GM21526 (cell line): Measurements from ENCODE around the gene ZNF564.
"Not testable (repeated sequence)": the region's sequence is repeated elsewhere in the genome, so short reads cannot be mapped to it uniquely, and the experiment has no call there.

Experiments used
- ATAC-seq: cut with Tn5 transposase; IDR thresholded peaks from one replicate; pipeline ENCODE4 v1.9.1; 2021; ENCODE audit warnings: moderate library complexity; ENCODE audit not compliant: unreplicated experiment, low FRiP score

Gene ZNF564

DNA sequence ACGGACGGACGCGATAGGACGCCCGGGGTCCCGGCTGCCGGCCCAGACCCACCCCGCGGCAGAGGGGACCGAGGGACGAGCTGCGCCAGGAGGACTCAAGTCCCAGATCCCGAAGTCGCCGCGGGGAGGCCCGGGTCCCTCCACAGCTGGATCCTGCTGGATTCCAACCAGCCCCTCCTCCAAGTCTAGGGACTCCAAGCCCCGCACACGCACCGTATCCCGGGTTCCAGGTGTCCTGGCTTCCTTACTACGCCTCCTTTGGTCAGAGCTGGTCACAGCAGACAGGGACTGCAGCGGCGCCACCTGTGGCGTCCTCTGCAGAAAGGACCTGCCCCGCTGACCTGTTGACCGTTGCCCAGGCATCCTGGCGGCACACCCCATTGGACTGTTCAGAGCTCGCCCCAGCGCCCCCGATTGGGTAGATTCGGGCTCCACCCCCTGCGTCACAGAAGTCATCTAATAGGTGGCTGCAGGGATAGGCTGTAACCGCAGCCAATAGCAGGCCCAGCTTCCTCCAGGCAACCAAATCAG lies 37.7 kb downstream of the ZNF564 start:
- no peak for ATAC-seq

DNA sequence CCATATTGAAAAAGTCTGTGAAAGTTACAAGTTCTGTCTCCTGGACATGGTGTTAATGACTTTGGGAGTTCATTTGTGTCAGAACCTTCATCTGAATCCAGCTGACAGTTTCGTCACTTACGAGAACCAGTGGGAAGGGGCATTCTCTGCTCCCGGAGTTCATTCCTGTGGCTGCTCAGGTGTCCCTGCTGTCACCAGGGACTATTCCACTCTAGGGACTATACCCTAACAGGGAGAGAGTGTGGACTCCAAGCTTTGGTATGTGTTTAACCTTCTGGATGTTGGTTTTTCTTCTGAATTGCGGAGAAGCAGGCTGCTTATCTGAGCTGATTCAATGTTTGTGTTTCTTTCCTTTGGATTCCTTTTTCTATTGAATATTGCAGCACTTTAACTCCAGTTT lies 54.2 kb downstream of the ZNF564 start:
- ATAC-seq, result no peak

- ATAC-seq, result no peak
Observed at GRCh38 chr19:12496480-12496879, 54.8 kb downstream of the ZNF564 start.

- ATAC-seq, result peak; percentile 87
Observed at GRCh38 chr19:12495002-12495802, 56.1 kb downstream of the ZNF564 start.

DNA sequence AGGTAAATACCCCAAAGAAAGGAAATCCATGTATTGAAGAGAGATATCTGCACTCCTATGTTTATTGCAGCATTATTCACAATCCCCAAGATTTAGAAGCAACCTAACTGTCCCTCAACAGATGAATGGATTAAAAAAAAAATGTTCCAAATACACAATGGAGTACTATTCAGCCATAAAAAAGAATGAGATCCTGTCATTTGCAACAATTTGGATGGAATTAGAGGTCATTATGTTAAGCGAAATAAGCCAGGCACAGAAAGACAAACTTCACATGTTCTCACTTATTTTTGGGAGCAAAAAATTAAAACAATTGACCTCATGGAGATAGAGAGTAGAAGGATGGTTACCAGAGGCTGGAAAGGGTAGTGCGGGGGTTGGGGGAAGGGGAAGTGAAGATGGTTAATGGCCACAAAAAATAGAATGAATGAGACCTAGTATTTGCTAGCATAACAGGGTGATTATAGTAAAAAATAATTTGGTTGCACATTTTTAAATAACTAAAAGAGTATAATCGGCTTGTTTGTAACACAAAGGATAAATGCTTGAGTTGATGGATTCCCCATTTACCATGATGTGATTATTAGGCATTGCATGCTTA lies 56.9 kb downstream of the ZNF564 start:
- ATAC-seq, result no peak

GRCh38 chr19:12486265-12486783 lies 65.0 kb downstream of the ZNF564 start:
- not testable (repeated sequence) for ATAC-seq

GRCh38 chr19:12485571-12485970 lies 65.7 kb downstream of the ZNF564 start:
- ATAC-seq, result no peak

DNA sequence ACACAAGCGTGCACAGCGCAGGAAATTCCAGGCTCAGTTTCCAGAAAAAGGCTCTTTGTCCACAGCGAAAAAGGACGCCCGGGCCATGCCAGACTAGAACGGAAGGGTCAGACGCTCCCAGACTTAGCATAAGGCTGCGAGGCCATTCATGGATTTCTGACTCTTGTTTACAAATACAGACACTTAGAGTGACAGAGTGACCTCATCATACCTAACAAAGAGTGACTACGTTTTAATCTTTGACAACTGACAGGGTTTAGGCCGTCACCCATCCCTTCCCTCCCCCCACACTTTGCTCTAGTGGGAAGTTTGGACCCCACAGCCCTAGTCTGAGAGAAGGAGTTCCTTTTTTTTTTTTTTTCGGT lies 66.2 kb downstream of the ZNF564 start:
- ATAC-seq, result peak; percentile 22

GRCh38 chr19:12484371-12485051 lies 66.8 kb downstream of the ZNF564 start, which contains the start of gene ZNF709:
Gene ZNF709 (minus strand): TSS chr19:12484816. CDS start chr19:12484657, 159 bp downstream.
- peak; percentile 80 for ATAC-seq

GRCh38 chr19:12484011-12484370 lies 67.3 kb downstream of the ZNF564 start:
- ATAC-seq, result no peak

- no peak for ATAC-seq
Observed at GRCh38 chr19:12482509-12482886, 68.8 kb downstream of the ZNF564 start.

DNA sequence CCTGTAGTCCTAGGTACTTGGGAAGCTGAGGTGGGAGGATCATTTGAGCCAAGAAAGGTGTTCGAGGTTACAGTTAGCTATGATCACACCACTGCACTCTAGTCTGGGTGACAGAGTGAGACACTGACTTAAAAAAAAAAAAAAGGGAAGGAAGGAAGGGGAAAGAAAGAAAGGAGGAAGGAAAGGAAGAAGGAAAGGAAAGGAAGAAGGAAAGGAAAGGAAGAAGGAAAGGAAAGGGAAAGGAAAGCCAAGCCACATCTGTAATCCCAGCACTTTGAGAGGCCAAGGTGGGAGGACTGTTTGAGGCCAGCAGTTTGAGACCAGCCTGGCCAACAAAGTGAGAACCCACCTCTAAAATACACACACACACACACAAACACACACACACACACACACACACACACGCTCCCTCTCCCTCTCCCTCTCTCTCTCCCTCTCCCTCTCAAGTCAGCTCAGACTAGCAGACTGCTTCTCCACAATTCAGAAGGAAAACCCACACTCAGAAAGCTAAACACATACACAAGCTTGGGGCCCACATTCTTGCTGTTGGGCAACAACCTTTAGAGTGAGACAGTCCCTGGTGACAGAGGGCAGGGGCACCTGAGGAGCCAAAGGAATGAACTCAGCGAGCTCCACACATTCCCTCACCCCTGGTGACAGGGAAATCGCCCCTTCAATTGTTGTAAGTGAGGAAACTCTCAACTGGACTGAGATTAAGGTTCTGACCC lies 69.3 kb downstream of the ZNF564 start:
- ATAC-seq, result no peak

DNA sequence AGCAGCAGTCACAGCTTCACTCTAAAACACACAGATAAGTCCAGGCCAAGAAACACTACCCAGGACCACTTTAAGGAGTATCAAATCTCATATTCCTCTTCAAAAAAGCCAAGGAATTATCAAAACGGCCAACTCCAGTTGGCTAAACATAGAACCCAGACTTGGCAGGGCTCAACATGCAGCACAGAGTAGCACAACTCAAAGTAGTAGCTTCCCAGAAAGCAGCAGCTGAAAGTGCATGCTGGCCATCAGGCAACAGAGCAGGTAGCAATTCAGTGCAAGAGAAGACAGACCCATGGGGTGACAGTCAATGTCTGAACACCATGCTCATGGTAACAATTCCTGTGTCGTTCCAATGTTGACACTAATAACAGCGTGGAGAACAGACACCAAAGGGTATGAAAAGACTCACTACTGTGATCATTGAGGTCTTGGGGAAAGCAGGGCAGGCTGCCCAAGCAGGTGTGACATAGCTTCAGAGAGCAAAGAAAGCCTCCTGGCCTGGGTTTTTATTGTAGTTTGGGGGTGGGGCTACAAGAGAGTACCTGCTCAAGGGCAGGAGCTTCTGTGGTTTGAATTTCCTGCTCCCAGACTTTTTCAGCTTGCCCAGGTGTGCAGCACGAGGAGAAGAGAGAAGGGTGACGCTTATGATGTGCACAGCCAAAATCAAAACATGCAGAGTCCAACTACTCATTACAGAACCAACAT lies 72.9 kb downstream of the ZNF564 start:
- ATAC-seq, result no peak
